ENCODE data around the gene PHETA1.
A peak's percentile ranks its signal among the peaks of the same experiment; 100 is the strongest.

PHETA1 gene

GRCh38 chr12:111406474-111407376 is 37.8 kb upstream of the PHETA1 start:
- H3K9ac ChIP-seq (ENCODE audit: low read depth, low read length) = peak overlapping the region; percentile 89
- H2AFZ ChIP-seq (ENCODE audit: low read depth, low read length) = peak overlapping the region; percentile 77
- H4K20me1 ChIP-seq (ENCODE audit: insufficient read depth, low read length) = peaks cover 51% of the 10 kb centered on the region
- H3K9me3 ChIP-seq (ENCODE audit: insufficient read depth, low read length, severe bottlenecking) = no peaks in the 10 kb centered on the region
- TF ChIP-seq CTCF (IDR thresholded peaks at IDR 0.05; ENCODE audit: borderline replicate concordance, extremely low read depth, low read length, poor library complexity, severe bottlenecking) (peak; percentile 6), EZH2 (IDR thresholded peaks at IDR 0.05; ENCODE audit: borderline replicate concordance, low read depth, low read length, severe bottlenecking) (no peak)
- H3K79me2 ChIP-seq (ENCODE audit: insufficient read depth, low read length) = peaks cover 57% of the 10 kb centered on the region
- ATAC-seq (ENCODE audit: insufficient read depth, low read depth) (peak; percentile 34), DNase-seq (peak; percentile 67)
- H3K4me2 ChIP-seq (ENCODE audit: insufficient read depth, low read length) = peak overlapping the region; percentile 94
- peak overlapping the region; percentile 80 to 83 for H3K4me3 ChIP-seq (ENCODE audit: low read depth in 1 of 2, low read length in 2 of 2)
- no peaks in the 10 kb centered on the region for H3K27me3 ChIP-seq (ENCODE audit: insufficient read depth, low read length, poor library complexity)
- H3K36me3 ChIP-seq (ENCODE audit: insufficient read depth, low read length) = no peaks in the 10 kb centered on the region; the same call in 1 of the 2 replicates
- H3K4me1 ChIP-seq (ENCODE audit: insufficient read depth, low read length) = peaks cover 46% of the 10 kb centered on the region
- peak overlapping the region; percentile 95 for H3K27ac ChIP-seq (ENCODE audit: low read length)

GRCh38 chr12:111405859-111406473 is 37.1 kb upstream of the PHETA1 start, which contains the start of gene SH2B3:
Gene SH2B3, plus strand, starts transcription at chr12:111405923. Its CDS starts 12,223 bp downstream, at chr12:111418146.
- Histone ChIP-seq H3K9ac (ENCODE audit: low read depth, low read length) (peak within 1 kb of the TSS; percentile 89), H3K27me3 (ENCODE audit: insufficient read depth, low read length, poor library complexity) (no peaks in the 10 kb centered on the region), H2AFZ (ENCODE audit: low read depth, low read length) (peak within 1 kb of the TSS; percentile 81), H3K79me2 (ENCODE audit: insufficient read depth, low read length) (peaks cover 49% of the 10 kb centered on the region), H3K4me2 (ENCODE audit: insufficient read depth, low read length) (peak within 1 kb of the TSS; percentile 94), H3K4me1 (ENCODE audit: insufficient read depth, low read length) (peaks cover 46% of the 10 kb centered on the region), H3K4me3 (ENCODE audit: low read depth in 1 of 2, low read length in 2 of 2) (peak within 1 kb of the TSS; percentile 80 to 83), H4K20me1 (ENCODE audit: insufficient read depth, low read length) (peaks cover 43% of the 10 kb centered on the region), H3K36me3 (ENCODE audit: insufficient read depth, low read length) (no peaks in the 10 kb centered on the region; the same call in 1 of the 2 replicates), H3K27ac (ENCODE audit: low read length) (peak within 1 kb of the TSS; percentile 95), H3K9me3 (ENCODE audit: insufficient read depth, low read length, severe bottlenecking) (no peaks in the 10 kb centered on the region)
- DNase-seq (peak; percentile 80), ATAC-seq (ENCODE audit: insufficient read depth, low read depth) (peak; percentile 47)
- no peak for TF ChIP-seq EZH2 (IDR thresholded peaks at IDR 0.05; ENCODE audit: borderline replicate concordance, low read depth, low read length, severe bottlenecking)
- no peak for TF ChIP-seq CTCF (IDR thresholded peaks at IDR 0.05; ENCODE audit: borderline replicate concordance, extremely low read depth, low read length, poor library complexity, severe bottlenecking)

GRCh38 chr12:111405149-111405858 is 36.4 kb upstream of the PHETA1 start:
- peak overlapping the region; percentile 94 for H3K4me2 ChIP-seq (ENCODE audit: insufficient read depth, low read length)
- DNase-seq (peak; percentile 99), ATAC-seq (ENCODE audit: insufficient read depth, low read depth) (peak; percentile 76)
- H3K36me3 ChIP-seq (ENCODE audit: insufficient read depth, low read length) = no peaks in the 10 kb centered on the region; the same call in 1 of the 2 replicates
- H3K9me3 ChIP-seq (ENCODE audit: insufficient read depth, low read length, severe bottlenecking) = no peaks in the 10 kb centered on the region
- H3K27me3 ChIP-seq (ENCODE audit: insufficient read depth, low read length, poor library complexity) = no peaks in the 10 kb centered on the region
- H3K4me3 ChIP-seq (ENCODE audit: low read depth in 1 of 2, low read length in 2 of 2) = peak overlapping the region; percentile 20 to 83; a peak in 3 of 4 replicates
- TF ChIP-seq EZH2 (IDR thresholded peaks at IDR 0.05; ENCODE audit: borderline replicate concordance, low read depth, low read length, severe bottlenecking) = no peak
- TF ChIP-seq CTCF (IDR thresholded peaks at IDR 0.05; ENCODE audit: borderline replicate concordance, extremely low read depth, low read length, poor library complexity, severe bottlenecking) = peak; percentile 69
- H3K27ac ChIP-seq (ENCODE audit: low read length) = peak overlapping the region; percentile 95; the same call in 1 of the 2 replicates
- peak overlapping the region; percentile 81 for H2AFZ ChIP-seq (ENCODE audit: low read depth, low read length)
- peaks cover 37% of the 10 kb centered on the region for H4K20me1 ChIP-seq (ENCODE audit: insufficient read depth, low read length)
- H3K9ac ChIP-seq (ENCODE audit: low read depth, low read length) = peak overlapping the region; percentile 89
- H3K4me1 ChIP-seq (ENCODE audit: insufficient read depth, low read length) = peaks cover 43% of the 10 kb centered on the region
- H3K79me2 ChIP-seq (ENCODE audit: insufficient read depth, low read length) = peaks cover 43% of the 10 kb centered on the region

All from DND-41 (cell line).